H1 (cell line): ENCODE results near the gene SLC35A2. TPM values are rescaled to one million over a fixed set of nuclear protein-coding genes. Genes with fewer than 3 reads are reported as not detected.

Experiments
- CTCF ChIA-PET: fragments of 300-600 bp; sonication (Branson Sonifier 250); formaldehyde crosslinking; loops from one replicate; lab custom pipeline; 2021; ENCODE audit not compliant: partially characterized antibody; lab: Charles Lee
- POLR2A ChIA-PET: fragments of 300-600 bp; sonication (Branson Sonifier 250); formaldehyde crosslinking; loops from one replicate; lab custom pipeline; 2021; ENCODE audit warnings: inconsistent platforms; ENCODE audit not compliant: partially characterized antibody; lab: Charles Lee
- DNase-seq, 2 experiments: peaks; one replicate each; pipeline versions ENCODE4 v3.0.0 to v3.0.0-alpha.2; 2010 to 2022; ENCODE audit warnings: low spot score in 2 of 2, low read depth in 1 of 2, mixed read lengths in 1 of 2
- FAIRE-seq: peaks from 2 replicates; lab custom pipeline; 2011; peaks lifted over from hg19 to GRCh38; lab: Jason Lieb, UNC
- H2AFZ ChIP-seq: 2 replicates; pipeline ENCODE4 v1.8.1; 2012; ENCODE audit warnings: low read length, inconsistent platforms
- H2AK5ac ChIP-seq: 2 replicates; pipeline ENCODE4 v1.6.1; 2013; ENCODE audit warnings: low read depth, low read length
- H2BK120ac ChIP-seq: replicated peaks from 2 replicates; pipeline ENCODE3; 2013; ENCODE audit warnings: low read depth, low read length, inconsistent platforms
- H2BK12ac ChIP-seq: 2 replicates; pipeline ENCODE4 v1.6.1; 2013; ENCODE audit warnings: low read depth, low read length
- H2BK15ac ChIP-seq: 2 replicates; pipeline ENCODE4 v1.6.1; 2013; ENCODE audit warnings: low read length
- H2BK20ac ChIP-seq: 2 replicates; pipeline ENCODE4 v1.6.1; 2013; ENCODE audit warnings: low read length
- H2BK5ac ChIP-seq: 2 replicates; pipeline ENCODE4 v1.6.1; 2013; ENCODE audit warnings: low read depth, low read length
- H3K14ac ChIP-seq: 2 replicates; pipeline ENCODE4 v1.6.1; 2013; ENCODE audit warnings: inconsistent platforms; ENCODE audit not compliant: insufficient read length
- H3K18ac ChIP-seq: 2 replicates; pipeline ENCODE4 v1.6.1; 2013; ENCODE audit warnings: low read length; ENCODE audit errors: extremely low read depth
- H3K23ac ChIP-seq: 2 replicates; pipeline ENCODE4 v1.6.1; 2013; ENCODE audit warnings: inconsistent platforms; ENCODE audit not compliant: insufficient read length
- H3K23me2 ChIP-seq: 2 replicates; pipeline ENCODE4 v1.6.1; 2013; ENCODE audit warnings: low read depth, low read length
- H3K27ac ChIP-seq: 2 replicates; pipeline ENCODE4 v1.6.1; 2011; ENCODE audit warnings: low read depth, low read length, inconsistent platforms
- H3K27me3 ChIP-seq, 4 experiments: replicated peaks in 1 of 4; 1 replicate in 1 of 4; 2 replicates in 3 of 4; pipeline versions ENCODE4 v1.6.1 to v1.8.1; 2011 to 2013; ENCODE audit warnings: low read length in 3 of 4, mild to moderate bottlenecking in 3 of 4, inconsistent platforms in 2 of 4, mixed read lengths in 2 of 4, moderate library complexity in 1 of 4; ENCODE audit not compliant: control insufficient read depth in 3 of 4, insufficient read depth in 3 of 4; ENCODE audit errors: extremely low read depth in 1 of 4
- H3K36me3 ChIP-seq, 4 experiments: 2 replicates each; pipeline versions ENCODE4 v1.6.1 to v1.8.1; 2011 to 2013; ENCODE audit warnings: mild to moderate bottlenecking in 4 of 4, low read length in 3 of 4, moderate library complexity in 2 of 4, control low read depth in 1 of 4, inconsistent platforms in 1 of 4; ENCODE audit not compliant: insufficient read depth in 4 of 4, control insufficient read depth in 2 of 4
- H3K4ac ChIP-seq: replicated peaks from 2 replicates; pipeline ENCODE3; 2013; ENCODE audit warnings: low read length, low read depth, mixed read lengths, inconsistent platforms; ENCODE audit not compliant: insufficient read length
- H3K4me1 ChIP-seq, 4 experiments: replicated peaks in 1 of 4; 1 replicate in 1 of 4; 2 replicates in 3 of 4; pipeline versions ENCODE4 v1.6.1 to v1.8.1; 2011 to 2013; ENCODE audit warnings: low read length in 3 of 4, inconsistent platforms in 2 of 4, mixed read lengths in 1 of 4; ENCODE audit not compliant: insufficient read depth in 4 of 4, control insufficient read depth in 3 of 4
- H3K4me2 ChIP-seq, 2 experiments: 2 replicates each; pipeline versions ENCODE4 v1.6.1 to v1.8.1; 2011 to 2013; ENCODE audit warnings: low read depth in 2 of 2, low read length in 2 of 2, control low read depth in 1 of 2, inconsistent platforms in 1 of 2, mild to moderate bottlenecking in 1 of 2; ENCODE audit not compliant: insufficient read depth in 1 of 2
- H3K4me3 ChIP-seq, 4 experiments: fragments of 200-600, 300-600 bp in 1 of 4; sonication (generic), shearing (Covaris generic), sonication (Bioruptor Twin) in 1 of 4; 2 replicates each; pipeline versions ENCODE4 v1.5.1 to v1.8.1; 2011 to 2016; ENCODE audit warnings: low read length in 4 of 4, low read depth in 3 of 4, control low read depth in 2 of 4, inconsistent platforms in 2 of 4, mild to moderate bottlenecking in 2 of 4, mixed read lengths in 1 of 4, moderate library complexity in 1 of 4; ENCODE audit not compliant: insufficient read depth in 2 of 4; ENCODE audit errors: extremely low read depth in 1 of 4
- H3K56ac ChIP-seq: replicated peaks from 2 replicates; pipeline ENCODE3; 2013; ENCODE audit warnings: low read depth, mild to moderate bottlenecking, mixed read lengths, low read length, inconsistent platforms; ENCODE audit not compliant: insufficient read length
- H3K79me1 ChIP-seq: 2 replicates; pipeline ENCODE4 v1.6.1; 2013; ENCODE audit warnings: low read depth, low read length, control low read depth
- H3K79me2 ChIP-seq, 2 experiments: 2 replicates each; pipeline versions ENCODE4 v1.6.1 to v1.8.1; 2012 to 2013; ENCODE audit warnings: low read length in 2 of 2, mild to moderate bottlenecking in 2 of 2, inconsistent platforms in 1 of 2; ENCODE audit not compliant: insufficient read depth in 2 of 2, control insufficient read depth in 1 of 2
- H3K9ac ChIP-seq, 4 experiments: replicated peaks in 1 of 4; 1 replicate in 1 of 4; 2 replicates in 3 of 4; pipeline versions ENCODE4 v1.6.1 to v1.8.1; 2011 to 2013; ENCODE audit warnings: low read depth in 3 of 4, low read length in 3 of 4, control low read depth in 2 of 4, mild to moderate bottlenecking in 2 of 4, moderate library complexity in 2 of 4, inconsistent platforms in 1 of 4; ENCODE audit errors: extremely low read depth in 1 of 4
- H3K9me3 ChIP-seq, 2 experiments: 2 replicates each; pipeline versions ENCODE4 v1.6.1 to v1.8.1; 2012 to 2013; ENCODE audit warnings: mild to moderate bottlenecking in 2 of 2, moderate library complexity in 2 of 2, control low read depth in 1 of 2, inconsistent platforms in 1 of 2, low read depth in 1 of 2, low read length in 1 of 2, mixed read lengths in 1 of 2; ENCODE audit not compliant: insufficient read depth in 2 of 2
- H4K20me1 ChIP-seq, 2 experiments: replicated peaks in 1 of 2; 2 replicates each; pipeline versions ENCODE3 to v1.8.1; 2011 to 2013; ENCODE audit warnings: inconsistent platforms in 2 of 2, low read length in 2 of 2, mild to moderate bottlenecking in 1 of 2; ENCODE audit not compliant: insufficient read depth in 2 of 2, control insufficient read depth in 1 of 2
- H4K5ac ChIP-seq: 2 replicates; pipeline ENCODE4 v1.6.1; 2013; ENCODE audit warnings: low read length, low read depth, mixed read lengths, inconsistent platforms; ENCODE audit not compliant: insufficient read length
- H4K8ac ChIP-seq: 2 replicates; pipeline ENCODE4 v1.8.0; 2013; ENCODE audit warnings: mild to moderate bottlenecking, moderate library complexity, low read length, inconsistent platforms; ENCODE audit not compliant: insufficient read depth; ENCODE audit errors: extremely low read depth
- H4K91ac ChIP-seq: replicated peaks from 2 replicates; pipeline ENCODE3; 2013; ENCODE audit warnings: low read length, mixed read lengths, inconsistent platforms; ENCODE audit not compliant: insufficient read length
- ASH2L ChIP-seq: fragments of 200-600, 300-600 bp; sonication (generic); IDR thresholded peaks from one replicate; pipeline ENCODE4 v1.7.1; 2017; ENCODE audit warnings: low read length
- CBX8 ChIP-seq: fragments of 300-800, 300-1000 bp; sonication (generic); IDR thresholded peaks from 2 replicates; pipeline ENCODE4 v1.7.1; 2016; ENCODE audit warnings: low read depth, low read length, borderline replicate concordance
- CTBP2 ChIP-seq: IDR thresholded peaks from 2 replicates; pipeline ENCODE4 v1.7.0; 2011; ENCODE audit warnings: borderline replicate concordance, mild to moderate bottlenecking, moderate library complexity, mixed read lengths, low read length; ENCODE audit not compliant: insufficient read depth, insufficient read length
- JUN ChIP-seq: IDR thresholded peaks from 2 replicates; pipeline ENCODE4 v1.6.1; 2011; ENCODE audit warnings: low read depth, mild to moderate bottlenecking, improper control_type of control experiment, low read length
- JUND ChIP-seq: IDR thresholded peaks from 2 replicates; pipeline ENCODE4 v1.6.1; 2011; ENCODE audit warnings: mild to moderate bottlenecking, improper control_type of control experiment, low read length
- MAX ChIP-seq: IDR thresholded peaks from 2 replicates; pipeline ENCODE4 v1.6.1; 2012; ENCODE audit warnings: inconsistent platforms
- NRF1 ChIP-seq: IDR thresholded peaks from 2 replicates; pipeline ENCODE4 v1.6.1; 2011; ENCODE audit warnings: mild to moderate bottlenecking, low read depth, low read length, improper control_type of control experiment
- POLR2AphosphoS5 ChIP-seq: IDR thresholded peaks from 2 replicates; pipeline ENCODE4 v1.6.1; 2011; ENCODE audit warnings: low read depth, low read length
- RNF2 ChIP-seq: fragments of 200-900, 300-1000 bp; sonication (generic); IDR thresholded peaks from 2 replicates; pipeline ENCODE4 v1.7.1; 2016; ENCODE audit warnings: borderline replicate concordance, low read depth, mild to moderate bottlenecking, antibody characterized with exemption, low read length; ENCODE audit not compliant: poor library complexity, severe bottlenecking; ENCODE audit errors: missing control alignments
- SRF ChIP-seq: IDR thresholded peaks from 2 replicates; pipeline ENCODE4 v1.6.1; 2011; ENCODE audit warnings: mild to moderate bottlenecking, low read depth, low read length, moderate library complexity
- TAF7 ChIP-seq: optimal IDR thresholded peaks from 2 replicates; pipeline ENCODE3; 2011; ENCODE audit warnings: low read depth, mild to moderate bottlenecking, inconsistent platforms, low read length, moderate library complexity, borderline replicate concordance
- YY1 ChIP-seq: IDR thresholded peaks from 2 replicates; pipeline ENCODE4 v1.6.1; 2011; ENCODE audit warnings: low read depth, mild to moderate bottlenecking, low read length
- WGBS, 2 experiments: shearing (Covaris generic) in 1 of 2; methylation state at CpG; one replicate each; pipeline versions ENCODE4 v1.1.6 to v1.1.7; 2013 to 2015; ENCODE audit warnings: low lambda C conversion rate in 2 of 2, mixed read lengths in 2 of 2, inconsistent platforms in 1 of 2, low coverage in 1 of 2, missing lambda C conversion rate in 1 of 2; ENCODE audit not compliant: insufficient replicate concordance in 2 of 2, insufficient coverage in 1 of 2, insufficient read length in 1 of 2; ENCODE audit errors: extremely low coverage in 1 of 2, missing lambda C conversion rate in 1 of 2; 5-methylcytosine and 5-hydroxymethylcytosine counted together
- polyA plus RNA-seq, 7 experiments: library from polyadenylated mRNA; depleted of rRNA in 3 of 7; stranded (reverse) in 5 of 7; unstranded in 2 of 7; fragments of >200 nt in 5 of 7; fragments of 200-250 nt in 2 of 7; gene quantifications; 1 replicate in 5 of 7; 2 replicates in 1 of 7; 4 replicates in 1 of 7; pipeline versions ENCODE4 v1.2.1 to v1.2.3, GENCODE V29; 2011 to 2013; ENCODE audit warnings: missing spikeins in 2 of 7, mixed read lengths in 2 of 7
- total RNA-seq: library from RNA; stranded (reverse); fragmentation: NEBNext Ultra II Directional; extraction: Animal tissue kit (Norgen Biotek cat#: 25700); gene quantifications from 2 replicates; pipeline ENCODE4 v1.2.1, GENCODE V29; 2021

Gene SLC35A2
- total and polyA plus RNA-seq, 2 of the 8 experiments (the other 6 are each of a cell fraction or from before 2014, with no cell fraction given), result 21.4 to 48.3 TPM

- Histone ChIP-seq H2BK120ac (no peak overlapping the region), H2AFZ (no peak overlapping the region), H2BK5ac (no peak overlapping the region), H3K4me3 (no peak overlapping the region), H4K5ac (no peak overlapping the region), H3K9ac (no peak overlapping the region)
- CTCF ChIA-PET, result interaction anchor here (0.6 to 1.6 kb wide), 3 partner anchors 35 to 128 kb away, joined by 3 to 4 read pairs (median 3); no protein-coding TSS in a partner anchor
- TF ChIP-seq TAF7 (no peak), RNF2 (no peak), ASH2L (no peak), MAX (no peak), SRF (no peak), JUND (no peak), YY1 (no peak), JUN (no peak), CBX8 (no peak), POLR2AphosphoS5 (no peak), CTBP2 (no peak), NRF1 (no peak)
- TF ChIP-seq, all 59 proteins: peak for 0
- Histone ChIP-seq H3K4ac (no peak overlapping the region), H4K20me1 (peaks cover 0 to 4% of the 10 kb centered on the region in 2 experiments), H3K9me3 (no peaks in the 10 kb centered on the region), H3K79me2 (peaks cover 0 to 10% of the 10 kb centered on the region in 2 experiments; a peak in 1 of 4 replicates), H3K23me2 (no peaks in the 10 kb centered on the region), H3K36me3 (peaks cover 6 to 33% (median 16%) of the 10 kb centered on the region in 4 experiments; a peak in 6 of 8 replicates), H3K79me1 (no peaks in the 10 kb centered on the region), H3K18ac (no peak overlapping the region), H4K8ac (no peak overlapping the region), H4K91ac (no peak overlapping the region), H3K56ac (no peak overlapping the region), H3K23ac (no peak overlapping the region), H2AK5ac (no peak overlapping the region), H3K27ac (no peak overlapping the region), H3K14ac (no peak overlapping the region), H3K4me1 (peaks cover 0 to 6% (median 0%) of the 10 kb centered on the region in 4 experiments; a peak in 1 of 7 replicates), H3K27me3 (no peaks in the 10 kb centered on the region), H2BK15ac (no peak overlapping the region), H2BK12ac (no peak overlapping the region), H3K4me2 (no peak overlapping the region), H2BK20ac (no peak overlapping the region)
- FAIRE-seq (no peak), DNase-seq (no peak)
- 96% methylated on average over 13 of the region's 14 CpGs; no CpG with 5 or more reads in 1 of the 2 experiments for WGBS, 2 experiments
- POLR2A ChIA-PET, result interaction anchor here (0.9 to 30.9 kb wide), 9 partner anchors 9 to 251 kb away, joined by 3 to 572 read pairs (median 4); partner anchors contain the start of gene SLC35A2
Measured at GRCh38 chrX:48902776-48903175, 8.7 kb downstream of the SLC35A2 start.
